HepG2 (cell line): ENCODE measurements around the gene BRAP. TPM values are rescaled to one million over a fixed set of nuclear protein-coding genes. Genes with fewer than 3 reads are reported as not detected.

Experiments
- ARID3A ChIP-seq: IDR thresholded peaks from 2 replicates; pipeline ENCODE4 v1.6.1; 2012; ENCODE audit warnings: low read depth, low read length, improper control_type of control experiment
- ATM ChIP-seq: fragments of 450-650 bp; IDR thresholded peaks from 2 replicates; pipeline ENCODE4 v1.7.1; 2017; ENCODE audit warnings: mild to moderate bottlenecking, borderline replicate concordance
- CEBPB ChIP-seq: IDR thresholded peaks from 2 replicates; pipeline ENCODE4 v1.6.1; 2011; ENCODE audit warnings: low read depth, low read length, improper control_type of control experiment, borderline replicate concordance
- CREB1 ChIP-seq, 2 experiments: fragments of 450-650 bp in 1 of 2; IDR thresholded peaks; 2 replicates each; pipeline ENCODE4 v1.6.1; 2016 to 2017; ENCODE audit warnings: control low read depth in 1 of 2, mild to moderate bottlenecking in 1 of 2, missing compliant biosample characterization in 1 of 2, missing genetic modification characterization in 1 of 2
- FOXO4 ChIP-seq: sonication (generic); formaldehyde crosslinking; conservative IDR thresholded peaks from 2 replicates; pipeline ENCODE4 v1.8.1; 2023; ENCODE audit warnings: missing genetic modification reagents
- HES4 ChIP-seq: sonication (generic); formaldehyde crosslinking; IDR thresholded peaks from 2 replicates; pipeline ENCODE4 v1.9.0; 2021; ENCODE audit warnings: mild to moderate bottlenecking, missing genetic modification reagents, borderline replicate concordance
- HIC2 ChIP-seq: sonication (generic); formaldehyde crosslinking; IDR thresholded peaks from 2 replicates; pipeline ENCODE4 v1.9.0; 2022; ENCODE audit warnings: low read depth, missing genetic modification reagents
- KAT8 ChIP-seq: IDR thresholded peaks from 2 replicates; pipeline ENCODE4 v1.6.1; 2016; ENCODE audit warnings: missing genetic modification reagents, missing compliant biosample characterization
- MED1 ChIP-seq: sonication (generic); formaldehyde crosslinking; IDR thresholded peaks from 2 replicates; pipeline ENCODE4 v1.4.0; 2020; ENCODE audit warnings: missing genetic modification reagents
- MTA1 ChIP-seq: sonication (generic); formaldehyde crosslinking; IDR thresholded peaks from 2 replicates; pipeline ENCODE4 v1.4.0; 2020; ENCODE audit warnings: missing genetic modification reagents, mild to moderate bottlenecking, borderline replicate concordance
- NR2F6 ChIP-seq, 2 experiments: IDR thresholded peaks; 2 replicates each; pipeline ENCODE4 v1.6.1; 2016; ENCODE audit warnings: antibody characterized with exemption in 1 of 2, mild to moderate bottlenecking in 1 of 2
- PRMT3 ChIP-seq: sonication (generic); formaldehyde crosslinking; IDR thresholded peaks from 2 replicates; pipeline ENCODE4 v1.8.1; 2022; ENCODE audit warnings: low read depth, mild to moderate bottlenecking, moderate library complexity, missing genetic modification reagents, borderline replicate concordance
- SIN3B ChIP-seq: fragments of 150-350 bp; IDR thresholded peaks from 2 replicates; pipeline ENCODE4 v1.6.1; 2014; ENCODE audit warnings: low read length
- ZNF234 ChIP-seq: sonication (generic); formaldehyde crosslinking; conservative IDR thresholded peaks from 2 replicates; pipeline ENCODE4 v1.5.1; 2020; ENCODE audit warnings: mild to moderate bottlenecking, missing genetic modification reagents
- ZNF501 ChIP-seq: sonication (generic); formaldehyde crosslinking; IDR thresholded peaks from 2 replicates; pipeline ENCODE4 v1.5.1; 2020; ENCODE audit warnings: mild to moderate bottlenecking, moderate library complexity, missing genetic modification reagents
- ZNF503 ChIP-seq: sonication (generic); formaldehyde crosslinking; IDR thresholded peaks from 2 replicates; pipeline ENCODE4 v1.4.0; 2020; ENCODE audit warnings: missing genetic modification reagents
- ZNF704 ChIP-seq: sonication (generic); formaldehyde crosslinking; IDR thresholded peaks from 2 replicates; pipeline ENCODE4 v1.8.1; 2023; ENCODE audit warnings: mild to moderate bottlenecking, inconsistent platforms, moderate library complexity, missing genetic modification reagents, borderline replicate concordance
- ZNF766 ChIP-seq: sonication (generic); formaldehyde crosslinking; IDR thresholded peaks from 2 replicates; pipeline ENCODE4 v1.5.0; 2020; ENCODE audit warnings: missing genetic modification reagents, borderline replicate concordance
- ZNF776 ChIP-seq: sonication (generic); formaldehyde crosslinking; IDR thresholded peaks from 2 replicates; pipeline ENCODE4 v1.4.0; 2020; ENCODE audit warnings: mild to moderate bottlenecking, missing genetic modification reagents
- polyA plus RNA-seq, 8 experiments: library from polyadenylated mRNA; depleted of rRNA in 3 of 8; stranded (reverse) in 7 of 8; unstranded in 1 of 8; fragments of >200 nt; fragmentation: Illumina TruSeq in 4 of 8; extraction: Trizol in 4 of 8; gene quantifications; 2 replicates each; pipeline versions ENCODE4 v1.2.1 to v1.2.3, GENCODE V29; 2011 to 2016; ENCODE audit warnings: low read depth in 4 of 8, missing spikeins in 1 of 8, mixed read lengths in 1 of 8; ENCODE audit not compliant: insufficient read depth in 1 of 8
- total RNA-seq, 5 experiments: library from RNA; depleted of rRNA; stranded (reverse); fragments of >200 nt; fragmentation: Illumina TruSeq; extraction: Trizol; gene quantifications; 2 replicates each; pipeline ENCODE4 v1.2.3, GENCODE V29; 2016; ENCODE audit warnings: low read depth in 1 of 5

Gene BRAP
- total and polyA plus RNA-seq, 2 of the 13 experiments (the other 11 are each of a cell fraction or from before 2014, with no cell fraction given): 8.1 to 15.4 TPM

GRCh38 chr12:111685811-111686573 lies at the start of gene BRAP, which contains the start of gene ACAD10 (continued):
- TF ChIP-seq ZNF503 (CRISPR knock-in tag): peak; percentile 48; the same call in 1 of the 2 replicates
- TF ChIP-seq NR2F6 (IDR thresholded peaks at IDR 0.05): no peak
- peak; percentile 76 for TF ChIP-seq NR2F6 (CRISPR knock-in tag; IDR thresholded peaks at IDR 0.05)
- TF ChIP-seq ATM: no peak
- peak; percentile 37; the same call in 1 of the 2 replicates for TF ChIP-seq ZNF704 (CRISPR knock-in tag)
- TF ChIP-seq ZNF234: no peak
- peak; percentile 85 for TF ChIP-seq ZNF501 (CRISPR knock-in tag)
- no peak for TF ChIP-seq FOXO4 (CRISPR knock-in tag)
- TF ChIP-seq ARID3A: no peak
- TF ChIP-seq HES4 (CRISPR knock-in tag): peak; percentile 79; the same call in 1 of the 2 replicates
- peak; percentile 99 for TF ChIP-seq KAT8
- TF ChIP-seq HIC2 (CRISPR knock-in tag): no peak
- TF ChIP-seq MED1: peak; percentile 18; the same call in 1 of the 2 replicates
- TF ChIP-seq MTA1: no peak
- TF ChIP-seq ZNF776: no peak
- TF ChIP-seq CREB1 (IDR thresholded peaks at IDR 0.05): no peak
- peak; percentile 64; the same call in 1 of the 2 replicates for TF ChIP-seq CREB1 (CRISPR knock-in tag; IDR thresholded peaks at IDR 0.05)
- TF ChIP-seq ZNF766: peak; percentile 55; the same call in 1 of the 2 replicates
- TF ChIP-seq SIN3B: peak; percentile 80
- TF ChIP-seq CEBPB: no peak; the same call in 1 of the 2 replicates
- no peak for TF ChIP-seq PRMT3 (CRISPR knock-in tag)
